Stimulated activated CD8-positive, alpha-beta memory T cell treated with anti-CD3 and anti-CD28 coated beads, Interleukin-15, amount 100 ng/mL, for 1 hour (primary cell): ENCODE data around the gene PTPRF.
"Not testable (repeated sequence)": the region's sequence is repeated elsewhere in the genome, so short reads cannot be mapped to it uniquely, and the experiment has no call there.

Source experiments
- DNase-seq: peaks from one replicate; pipeline ENCODE4 v3.0.0-alpha.2; 2020; ENCODE audit warnings: low read depth

PTPRF gene

DNA sequence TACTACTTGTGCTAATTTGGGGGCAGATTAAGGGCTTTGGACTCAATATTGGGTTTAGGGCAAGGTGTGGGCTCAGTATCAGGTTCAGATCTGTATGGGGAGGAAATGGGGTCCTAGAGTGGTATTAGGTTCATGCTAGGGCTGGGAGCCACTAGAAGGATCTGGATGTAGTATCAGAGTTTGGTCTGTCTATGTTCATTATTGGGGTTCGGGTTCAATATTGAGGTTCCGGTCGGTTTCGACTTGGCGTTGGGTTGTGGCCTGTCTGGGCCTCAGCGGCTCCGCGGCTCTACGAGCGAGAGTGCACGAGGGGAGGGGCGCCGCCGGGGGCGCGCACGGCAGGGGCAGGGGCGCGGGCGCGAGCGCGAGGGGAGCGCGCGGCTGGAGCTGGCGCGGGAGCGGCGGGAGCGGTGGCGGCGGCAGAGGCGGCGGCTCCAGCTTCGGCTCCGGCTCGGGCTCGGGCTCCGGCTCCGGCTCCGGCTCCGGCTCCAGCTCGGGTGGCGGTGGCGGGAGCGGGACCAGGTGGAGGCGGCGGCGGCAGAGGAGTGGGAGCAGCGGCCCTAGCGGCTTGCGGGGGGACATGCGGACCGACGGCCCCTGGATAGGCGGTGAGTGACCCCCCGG is at the start of gene PTPRF:
Gene PTPRF, plus strand, starts transcription at position 401 of the 624 bp plus-strand sequence. CDS start 14,193 bp downstream, outside the sequence.
- no peak for DNase-seq

- no peak for DNase-seq
Measured at GRCh38 chr1:43481491-43481890, 49.2 kb upstream of the PTPRF start.

- no peak for DNase-seq
Measured at GRCh38 chr1:43482215-43482614, 48.5 kb upstream of the PTPRF start.

- no peak for DNase-seq
Measured at GRCh38 chr1:43484367-43484766, 46.3 kb upstream of the PTPRF start.

GRCh38 chr1:43488165-43488564 is 42.5 kb upstream of the PTPRF start:
- no peak for DNase-seq

GRCh38 chr1:43491061-43491460 is 39.6 kb upstream of the PTPRF start:
- DNase-seq, result no peak

DNA sequence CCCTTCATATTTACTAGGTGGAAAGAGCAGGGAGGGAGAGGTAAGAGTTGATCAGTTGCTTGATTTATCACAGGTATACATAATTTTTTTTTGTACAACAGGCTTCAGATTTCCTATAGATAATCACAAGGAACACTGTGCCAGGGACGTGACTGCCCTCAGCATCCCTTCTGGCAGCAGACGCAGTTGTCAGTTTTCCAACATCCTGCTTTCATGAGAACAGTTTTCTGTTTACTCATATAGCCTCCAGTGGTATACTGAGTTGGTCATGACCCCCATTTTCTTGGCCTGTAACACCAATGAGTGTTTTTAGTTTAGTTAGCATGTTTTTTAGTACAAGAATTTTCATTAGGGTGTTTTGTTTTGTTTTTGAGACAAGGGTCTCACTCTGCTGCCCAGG is 37.9 kb upstream of the PTPRF start:
- DNase-seq, result no peak

DNA sequence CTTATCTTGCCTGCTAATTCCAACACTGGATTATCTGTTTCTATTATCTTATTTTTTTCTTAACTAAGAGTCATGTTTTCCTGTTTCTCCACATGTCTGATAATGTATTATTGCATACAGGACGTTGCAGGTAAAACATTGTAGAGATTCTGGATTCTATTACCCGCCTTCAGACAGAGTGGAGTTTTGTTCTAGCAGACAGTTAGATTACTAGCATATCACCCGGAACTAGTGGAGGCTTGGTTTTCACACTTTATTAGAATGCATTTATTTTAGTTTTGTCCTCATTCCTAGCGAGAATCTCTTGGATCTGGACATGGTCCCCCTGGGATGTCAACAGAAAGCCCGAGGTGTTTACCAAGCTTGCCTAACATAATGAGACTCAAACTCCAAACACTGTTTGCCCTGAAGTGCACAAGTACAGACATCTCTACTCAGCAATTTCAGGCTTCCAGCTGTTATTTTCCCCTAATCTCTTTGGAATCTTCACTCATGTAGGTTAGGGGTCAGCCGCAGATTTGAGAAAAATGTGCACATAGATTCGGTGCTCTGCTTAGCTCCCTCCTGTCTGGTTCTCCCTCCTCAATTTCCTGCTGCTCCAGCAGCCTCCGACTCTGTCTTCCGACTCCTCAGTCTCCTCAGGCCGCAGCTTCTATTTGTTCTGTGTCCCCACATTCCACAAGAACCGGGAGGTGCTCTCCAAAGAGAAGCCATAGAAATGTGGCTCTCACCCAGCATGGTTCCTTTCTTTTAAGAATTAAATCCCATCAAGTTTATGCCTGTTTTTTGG is 36.8 kb upstream of the PTPRF start:
- no peak for DNase-seq

- DNase-seq, result no peak
Measured at GRCh38 chr1:43495204-43495603, 35.5 kb upstream of the PTPRF start.

DNA sequence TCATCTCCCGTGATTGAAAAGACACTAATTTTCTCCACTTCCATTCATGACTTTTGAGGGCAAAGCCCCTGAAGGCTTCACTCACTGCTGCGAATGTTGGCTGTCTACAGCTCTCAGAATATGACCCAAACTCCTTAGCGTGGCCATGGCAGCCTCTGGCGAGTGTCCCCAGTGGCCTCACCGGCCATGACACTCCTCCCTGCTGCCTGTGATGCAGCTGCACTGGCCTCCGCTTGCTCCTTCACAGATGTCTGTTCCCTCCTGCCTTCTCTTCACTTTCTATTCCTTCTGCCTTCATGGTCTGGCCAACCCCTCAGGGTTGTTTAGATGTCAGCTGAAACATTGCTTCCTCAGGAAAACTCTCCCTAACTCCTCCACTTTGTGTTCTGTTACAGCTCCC is 30.8 kb upstream of the PTPRF start:
- DNase-seq, result no peak

- DNase-seq, result not testable (repeated sequence)
Measured at GRCh38 chr1:43501806-43502205, 28.9 kb upstream of the PTPRF start.

GRCh38 chr1:43503534-43503933 is 27.1 kb upstream of the PTPRF start:
- no peak for DNase-seq

- DNase-seq, result no peak
Measured at GRCh38 chr1:43505077-43505780, 25.5 kb upstream of the PTPRF start.

DNA sequence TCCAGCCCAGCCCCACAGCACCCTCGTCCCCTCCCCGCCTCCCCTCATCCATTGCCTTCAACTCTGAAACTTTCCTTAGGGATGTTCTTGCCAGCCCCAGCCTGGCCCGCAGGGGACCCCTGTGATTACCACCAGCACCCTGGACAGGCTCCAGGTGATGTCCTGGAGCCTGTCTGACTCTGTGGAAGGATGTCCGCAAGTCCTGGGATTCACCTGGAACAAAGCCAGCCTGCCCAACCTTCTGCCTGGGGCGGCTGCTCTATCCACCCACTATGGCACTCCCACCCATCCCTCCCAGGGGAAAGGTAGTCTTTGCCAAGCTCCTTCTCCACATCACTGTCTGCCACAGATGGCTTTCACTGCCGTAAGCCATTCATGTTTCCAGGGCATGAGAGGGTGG is 24.4 kb upstream of the PTPRF start:
- no peak for DNase-seq

DNA sequence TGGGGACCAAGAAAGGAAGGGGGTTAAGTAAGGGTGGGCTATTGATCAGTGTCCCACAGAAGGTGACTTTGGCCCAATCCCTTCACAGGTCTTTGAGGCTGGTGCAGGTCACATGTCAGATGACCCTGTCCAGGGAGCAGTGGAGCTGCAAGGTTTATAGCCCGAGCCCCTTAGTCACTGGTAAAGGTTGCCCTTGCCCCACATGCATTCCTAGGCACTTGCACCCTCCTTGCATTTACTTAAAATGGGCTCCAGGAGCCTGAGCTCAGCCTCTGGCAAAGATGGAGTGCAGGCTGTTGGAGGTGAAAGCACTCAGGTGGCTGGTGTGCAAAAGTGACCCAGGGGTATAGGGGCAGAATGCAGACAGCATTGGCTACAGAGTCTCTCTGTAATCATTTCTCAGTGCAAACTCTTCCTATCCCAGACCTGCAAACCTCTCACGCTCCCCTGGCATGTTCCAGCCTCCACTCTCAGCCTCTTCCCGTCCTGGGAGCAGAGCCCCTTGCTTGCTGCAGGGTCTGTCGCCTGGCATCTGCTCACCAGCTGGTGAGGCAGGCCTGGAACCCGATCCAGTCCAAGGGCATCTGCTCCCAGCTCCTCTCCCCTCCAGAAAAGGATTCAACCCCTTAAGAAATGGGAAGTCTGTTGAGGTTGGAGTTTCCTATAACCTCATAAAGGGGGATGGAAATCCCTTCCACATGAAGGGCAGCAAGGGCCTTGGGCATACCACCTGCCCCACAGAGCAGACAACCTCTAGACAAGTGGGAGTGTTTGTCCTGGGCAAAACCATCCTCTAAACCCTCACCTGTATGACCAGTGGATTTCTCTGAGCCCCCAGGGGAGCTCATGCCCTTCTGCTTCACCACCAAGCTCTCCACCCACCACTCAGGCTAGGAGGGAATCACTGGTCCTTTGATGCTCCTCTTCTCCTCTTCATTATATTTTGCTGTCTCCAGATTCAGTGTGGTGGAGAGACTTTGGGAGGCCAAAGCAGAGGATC is 23.1 kb upstream of the PTPRF start:
- DNase-seq, result no peak

GRCh38 chr1:43509007-43509739 is 21.5 kb upstream of the PTPRF start:
- no peak for DNase-seq

GRCh38 chr1:43509740-43510375 is 20.8 kb upstream of the PTPRF start:
- no peak for DNase-seq

DNA sequence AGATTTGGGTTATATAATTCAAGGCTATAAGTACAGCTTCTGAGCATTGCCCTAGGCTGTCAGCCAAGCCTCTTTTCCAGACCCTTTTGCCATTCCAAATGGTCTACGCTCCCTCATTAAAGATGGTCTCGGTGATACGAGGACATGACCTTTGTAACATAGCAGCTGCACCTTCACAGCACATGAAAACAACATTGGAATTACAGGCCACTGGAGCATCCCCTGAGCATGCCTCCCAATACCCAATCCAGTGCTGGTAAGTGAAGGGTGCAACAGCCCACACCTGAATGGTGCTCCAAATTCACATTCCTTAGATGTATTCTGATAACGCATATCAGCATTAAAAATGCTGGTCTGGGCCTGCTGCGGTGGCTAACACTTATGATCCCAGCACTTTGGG is 20.1 kb upstream of the PTPRF start:
- DNase-seq, result no peak

DNA sequence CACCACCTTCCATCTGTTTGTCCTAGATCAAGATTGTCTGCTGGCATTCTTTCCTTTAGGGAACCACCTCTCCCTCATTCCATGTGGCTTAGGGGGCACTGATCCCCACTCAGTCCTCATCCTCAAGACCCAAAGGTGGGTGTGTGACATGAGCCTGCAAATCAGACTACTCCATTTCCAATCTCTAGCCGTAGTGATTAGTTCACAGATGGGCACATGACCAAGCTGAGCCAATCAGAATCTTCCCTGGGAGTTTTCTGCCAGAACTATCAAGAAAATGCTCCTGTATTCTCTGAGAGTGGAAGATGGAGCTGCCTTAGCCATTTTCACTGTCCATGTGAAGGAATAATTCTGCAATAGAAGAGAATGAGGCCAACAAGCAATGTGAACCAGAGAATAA is 19.3 kb upstream of the PTPRF start:
- no peak for DNase-seq

GRCh38 chr1:43512133-43512532 is 18.6 kb upstream of the PTPRF start:
- no peak for DNase-seq

- DNase-seq, result no peak
Measured at GRCh38 chr1:43512681-43513080, 18.0 kb upstream of the PTPRF start.
